ENCODE results near the gene GRK3.

GRK3 gene

DNA sequence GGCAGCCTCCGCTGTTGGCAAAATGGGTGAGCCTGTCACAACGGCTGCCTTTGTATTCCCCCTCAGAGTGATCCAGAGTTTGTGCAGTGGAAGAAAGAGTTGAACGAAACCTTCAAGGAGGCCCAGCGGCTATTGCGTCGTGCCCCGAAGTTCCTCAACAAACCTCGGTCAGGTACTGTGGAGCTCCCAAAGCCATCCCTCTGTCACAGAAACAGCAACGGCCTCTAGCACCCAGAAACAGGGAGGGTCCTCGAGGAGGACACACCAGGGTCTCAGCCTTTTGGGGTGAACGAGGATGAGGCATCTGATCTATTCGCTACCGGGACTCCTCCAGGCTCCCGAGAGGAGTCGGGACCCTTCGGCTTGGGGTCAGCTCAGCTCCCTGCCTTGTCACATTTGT lies 157.7 kb downstream of the GRK3 start:
- no peaks in the 10 kb centered on the region for H4K20me1 ChIP-seq (ENCODE audit: insufficient read depth, low read length)
- H3F3A ChIP-seq (ENCODE audit: insufficient read depth, low read length) = no peaks in the 10 kb centered on the region
- no peaks in the 10 kb centered on the region for H3K27me3 ChIP-seq (ENCODE audit: insufficient read depth, low read length)
- H3K79me2 ChIP-seq (ENCODE audit: insufficient read depth, low read length) = no peaks in the 10 kb centered on the region
- H3K4me2 ChIP-seq (ENCODE audit: low read length) = no peak overlapping the region
- H3K36me3 ChIP-seq (ENCODE audit: insufficient read depth, low read length) = no peaks in the 10 kb centered on the region
- no peak overlapping the region for H3K4me3 ChIP-seq (ENCODE audit: low read depth, low read length, poor library complexity, severe bottlenecking)
- no peaks in the 10 kb centered on the region for H3K4me1 ChIP-seq (ENCODE audit: insufficient read depth, low read length, severe bottlenecking)
- TF ChIP-seq, protein P1, sequence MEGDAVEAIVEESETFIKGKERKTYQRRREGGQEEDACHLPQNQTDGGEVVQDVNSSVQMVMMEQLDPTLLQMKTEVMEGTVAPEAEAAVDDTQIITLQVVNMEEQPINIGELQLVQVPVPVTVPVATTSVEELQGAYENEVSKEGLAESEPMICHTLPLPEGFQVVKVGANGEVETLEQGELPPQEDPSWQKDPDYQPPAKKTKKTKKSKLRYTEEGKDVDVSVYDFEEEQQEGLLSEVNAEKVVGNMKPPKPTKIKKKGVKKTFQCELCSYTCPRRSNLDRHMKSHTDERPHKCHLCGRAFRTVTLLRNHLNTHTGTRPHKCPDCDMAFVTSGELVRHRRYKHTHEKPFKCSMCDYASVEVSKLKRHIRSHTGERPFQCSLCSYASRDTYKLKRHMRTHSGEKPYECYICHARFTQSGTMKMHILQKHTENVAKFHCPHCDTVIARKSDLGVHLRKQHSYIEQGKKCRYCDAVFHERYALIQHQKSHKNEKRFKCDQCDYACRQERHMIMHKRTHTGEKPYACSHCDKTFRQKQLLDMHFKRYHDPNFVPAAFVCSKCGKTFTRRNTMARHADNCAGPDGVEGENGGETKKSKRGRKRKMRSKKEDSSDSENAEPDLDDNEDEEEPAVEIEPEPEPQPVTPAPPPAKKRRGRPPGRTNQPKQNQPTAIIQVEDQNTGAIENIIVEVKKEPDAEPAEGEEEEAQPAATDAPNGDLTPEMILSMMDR (IDR thresholded peaks at IDR 0.05; ENCODE audit: low read length) = no peak
- no peak for TF ChIP-seq EZH2 (IDR thresholded peaks at IDR 0.05; ENCODE audit: borderline replicate concordance, low read length)
- H3K9me3 ChIP-seq (ENCODE audit: low read length) = no peaks in the 10 kb centered on the region
- H3K27ac ChIP-seq (ENCODE audit: low read depth, low read length, poor library complexity, severe bottlenecking) = no peak overlapping the region
- no peak overlapping the region for H3K9ac ChIP-seq (ENCODE audit: low read length)
- H3K9me2 ChIP-seq (ENCODE audit: low read depth, low read length) = no peaks in the 10 kb centered on the region
- no peak overlapping the region for H2AFZ ChIP-seq (ENCODE audit: low read length)

DNA sequence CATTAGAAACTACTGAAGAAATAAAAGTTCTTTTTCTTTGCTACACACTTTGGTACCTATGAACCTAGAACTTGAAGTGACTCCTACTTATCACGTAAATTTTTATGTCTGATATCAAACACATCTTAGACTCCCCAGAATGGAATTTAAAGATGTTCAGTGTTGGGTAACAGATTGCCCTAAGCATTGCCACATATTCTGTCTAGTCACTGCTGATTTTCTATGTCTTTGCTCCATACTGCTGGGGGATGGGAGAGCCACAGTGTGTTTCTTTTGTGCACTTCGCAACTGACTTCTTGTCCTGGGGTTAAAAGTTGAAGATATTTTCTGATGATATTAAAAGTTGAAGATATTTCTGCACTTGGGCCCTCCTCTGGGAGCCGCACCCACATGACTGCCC lies 158.2 kb downstream of the GRK3 start:
- no peaks in the 10 kb centered on the region for H3K9me3 ChIP-seq (ENCODE audit: low read length)
- H3K36me3 ChIP-seq (ENCODE audit: insufficient read depth, low read length) = no peaks in the 10 kb centered on the region
- no peaks in the 10 kb centered on the region for H4K20me1 ChIP-seq (ENCODE audit: insufficient read depth, low read length)
- no peak overlapping the region for H3K4me3 ChIP-seq (ENCODE audit: low read depth, low read length, poor library complexity, severe bottlenecking)
- no peaks in the 10 kb centered on the region for H3K79me2 ChIP-seq (ENCODE audit: insufficient read depth, low read length)
- H3K27ac ChIP-seq (ENCODE audit: low read depth, low read length, poor library complexity, severe bottlenecking) = no peak overlapping the region
- H3K9me2 ChIP-seq (ENCODE audit: low read depth, low read length) = no peaks in the 10 kb centered on the region
- no peak overlapping the region for H3K4me2 ChIP-seq (ENCODE audit: low read length)
- H3K27me3 ChIP-seq (ENCODE audit: insufficient read depth, low read length) = no peaks in the 10 kb centered on the region
- no peaks in the 10 kb centered on the region for H3K4me1 ChIP-seq (ENCODE audit: insufficient read depth, low read length, severe bottlenecking)
- no peaks in the 10 kb centered on the region for H3F3A ChIP-seq (ENCODE audit: insufficient read depth, low read length)
- no peak overlapping the region for H3K9ac ChIP-seq (ENCODE audit: low read length)
- H2AFZ ChIP-seq (ENCODE audit: low read length) = no peak overlapping the region
- TF ChIP-seq, protein P1 (IDR thresholded peaks at IDR 0.05; ENCODE audit: low read length) = no peak
- no peak for TF ChIP-seq EZH2 (IDR thresholded peaks at IDR 0.05; ENCODE audit: borderline replicate concordance, low read length)

DNA sequence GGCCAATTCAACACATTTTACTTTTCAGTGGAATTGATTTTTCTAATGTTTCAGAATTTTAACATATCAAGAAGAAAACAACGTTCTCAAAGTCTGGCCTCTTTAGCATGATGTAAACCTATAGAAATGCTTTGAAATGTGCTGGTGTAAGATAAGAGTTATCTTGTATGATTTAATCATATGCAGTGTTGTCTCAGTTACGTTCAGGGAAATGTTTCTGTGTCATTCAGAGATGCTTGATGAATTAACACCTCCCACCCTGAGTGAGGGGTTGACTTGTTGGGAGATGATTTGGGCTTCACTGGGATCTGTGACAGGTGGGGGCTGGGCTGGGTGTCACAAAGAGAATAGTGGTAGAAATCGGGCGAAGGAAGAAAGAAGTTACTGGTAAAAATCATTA lies 161.8 kb downstream of the GRK3 start:
- H3K27ac ChIP-seq (ENCODE audit: low read depth, low read length, poor library complexity, severe bottlenecking) = no peak overlapping the region
- H3K9me2 ChIP-seq (ENCODE audit: low read depth, low read length) = no peaks in the 10 kb centered on the region
- no peaks in the 10 kb centered on the region for H3K4me1 ChIP-seq (ENCODE audit: insufficient read depth, low read length, severe bottlenecking)
- peaks cover 10% of the 10 kb centered on the region; the same call in 1 of the 2 replicates for H3K27me3 ChIP-seq (ENCODE audit: insufficient read depth, low read length)
- H3F3A ChIP-seq (ENCODE audit: insufficient read depth, low read length) = no peaks in the 10 kb centered on the region
- TF ChIP-seq EZH2 (IDR thresholded peaks at IDR 0.05; ENCODE audit: borderline replicate concordance, low read length) = no peak
- TF ChIP-seq, protein P1 (IDR thresholded peaks at IDR 0.05; ENCODE audit: low read length) = no peak
- H3K9ac ChIP-seq (ENCODE audit: low read length) = no peak overlapping the region
- no peaks in the 10 kb centered on the region for H3K79me2 ChIP-seq (ENCODE audit: insufficient read depth, low read length)
- no peak overlapping the region for H3K4me2 ChIP-seq (ENCODE audit: low read length)
- no peaks in the 10 kb centered on the region for H4K20me1 ChIP-seq (ENCODE audit: insufficient read depth, low read length)
- no peaks in the 10 kb centered on the region for H3K36me3 ChIP-seq (ENCODE audit: insufficient read depth, low read length)
- no peak overlapping the region for H2AFZ ChIP-seq (ENCODE audit: low read length)
- H3K4me3 ChIP-seq (ENCODE audit: low read depth, low read length, poor library complexity, severe bottlenecking) = no peak overlapping the region
- H3K9me3 ChIP-seq (ENCODE audit: low read length) = no peaks in the 10 kb centered on the region
